Measurements from ENCODE around the gene CYP1B1.
"Not testable (repeated sequence)": the region's sequence is repeated elsewhere in the genome, so short reads cannot be mapped to it uniquely, and the experiment has no call there.

The CYP1B1 gene

DNA sequence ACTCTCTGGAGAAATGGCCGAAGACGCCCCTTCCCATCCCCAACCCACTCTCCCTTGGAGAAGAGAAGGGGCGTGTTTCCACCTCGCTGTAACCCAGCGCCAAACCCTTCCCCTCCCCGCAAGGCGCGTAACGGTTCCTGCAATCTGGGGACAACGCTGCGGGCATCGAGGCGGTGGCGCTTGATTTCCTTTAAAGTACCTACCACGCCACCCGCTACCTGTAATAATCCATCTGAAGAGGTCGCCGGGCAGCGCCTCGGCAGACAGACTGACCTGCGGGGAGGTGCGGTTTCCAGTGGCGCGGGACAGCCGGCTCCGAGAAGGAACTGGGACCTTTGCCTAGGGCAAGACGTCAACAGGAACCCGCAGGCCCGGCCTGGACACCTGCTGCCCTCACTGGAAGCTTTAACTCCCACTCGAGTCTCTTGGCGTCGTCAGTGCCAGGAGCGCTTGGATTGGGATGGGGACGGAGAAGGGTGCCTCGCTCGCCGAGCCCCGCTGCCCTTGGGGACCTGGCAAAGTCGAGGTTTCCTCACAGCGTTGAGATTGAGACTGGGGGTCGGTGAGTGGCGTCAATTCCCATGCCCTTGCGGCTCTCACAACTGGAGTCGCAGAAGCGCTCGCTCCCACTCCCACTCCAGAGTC, at the start of gene CYP1B1:
CYP1B1 (minus strand) TSS at position 645 of the 645 bp plus-strand sequence. CDS start 763 bp downstream, outside the sequence.
- DNase-seq (ENCODE audit: low spot score) = no peak

- no peak for DNase-seq (ENCODE audit: low spot score)
Measured at GRCh38 chr2:38125007-38125406, 49.1 kb upstream of the CYP1B1 start.

GRCh38 chr2:38123911-38124310, 48.0 kb upstream of the CYP1B1 start:
- DNase-seq (ENCODE audit: low spot score) = no peak

DNA sequence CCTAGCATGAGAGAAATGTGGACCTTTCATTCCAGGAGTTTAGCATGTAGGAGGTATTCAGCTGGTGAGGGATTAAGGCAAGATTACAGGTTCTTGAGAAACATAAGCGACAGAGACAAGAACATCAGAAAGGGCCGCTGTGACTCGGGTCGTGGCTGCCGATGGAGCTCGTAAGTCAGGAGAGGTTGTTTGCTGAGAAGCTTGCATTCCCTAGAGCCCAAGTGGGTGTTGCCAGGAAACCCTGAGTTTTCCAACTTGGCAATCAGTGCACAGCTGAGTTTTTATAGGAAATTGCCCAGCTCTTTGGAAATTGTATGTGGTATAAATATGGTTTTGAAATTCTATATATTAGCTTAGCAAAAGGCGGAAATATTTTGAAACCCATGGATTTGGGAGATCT, 46.4 kb upstream of the CYP1B1 start:
- DNase-seq (ENCODE audit: low spot score) = no peak

- DNase-seq (ENCODE audit: low spot score) = no peak
Measured at GRCh38 chr2:38121481-38121880, 45.5 kb upstream of the CYP1B1 start.

DNA sequence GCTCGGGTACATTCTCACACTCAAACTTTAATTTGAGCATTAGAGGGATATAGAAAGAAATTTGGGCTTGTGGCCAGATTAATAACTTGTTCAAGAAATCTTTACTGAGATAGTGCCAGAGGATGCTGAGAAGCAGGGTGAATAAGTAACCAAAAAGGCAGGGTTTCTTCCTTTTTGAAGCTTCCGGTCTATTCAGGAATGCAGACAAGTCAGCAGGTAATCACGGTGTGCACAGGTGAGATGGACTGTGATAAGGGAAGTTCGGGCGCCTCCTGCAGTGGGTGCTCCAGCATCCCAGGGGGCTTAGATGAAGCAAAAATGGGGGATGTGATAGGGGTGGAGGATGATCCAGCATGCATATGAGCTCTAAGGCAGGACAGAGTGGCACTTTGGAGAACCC, 44.9 kb upstream of the CYP1B1 start:
- DNase-seq (ENCODE audit: low spot score) = no peak

DNA sequence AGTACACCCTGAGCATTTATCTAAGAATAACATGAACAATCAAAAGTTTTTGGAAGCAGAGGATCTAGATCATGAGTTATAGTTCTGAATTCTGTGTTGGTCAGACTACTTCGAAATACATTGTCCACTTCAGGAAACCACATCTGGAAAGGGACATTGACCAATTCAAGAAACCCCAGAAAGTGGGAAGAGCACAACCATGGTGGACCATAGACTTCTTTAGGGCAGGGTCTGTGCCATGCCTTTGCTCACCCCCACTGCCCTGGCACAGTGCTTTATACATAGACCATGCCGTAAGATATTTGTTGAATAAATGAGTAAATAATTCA, 44.3 kb upstream of the CYP1B1 start:
- DNase-seq (ENCODE audit: low spot score) = no peak

- no peak for DNase-seq (ENCODE audit: low spot score)
Measured at GRCh38 chr2:38116762-38117161, 40.8 kb upstream of the CYP1B1 start.

GRCh38 chr2:38115216-38116032, 39.5 kb upstream of the CYP1B1 start:
- peak; percentile 79 for DNase-seq (ENCODE audit: low spot score)

- no peak for DNase-seq (ENCODE audit: low spot score)
Measured at GRCh38 chr2:38113981-38114708, 38.2 kb upstream of the CYP1B1 start.

DNA sequence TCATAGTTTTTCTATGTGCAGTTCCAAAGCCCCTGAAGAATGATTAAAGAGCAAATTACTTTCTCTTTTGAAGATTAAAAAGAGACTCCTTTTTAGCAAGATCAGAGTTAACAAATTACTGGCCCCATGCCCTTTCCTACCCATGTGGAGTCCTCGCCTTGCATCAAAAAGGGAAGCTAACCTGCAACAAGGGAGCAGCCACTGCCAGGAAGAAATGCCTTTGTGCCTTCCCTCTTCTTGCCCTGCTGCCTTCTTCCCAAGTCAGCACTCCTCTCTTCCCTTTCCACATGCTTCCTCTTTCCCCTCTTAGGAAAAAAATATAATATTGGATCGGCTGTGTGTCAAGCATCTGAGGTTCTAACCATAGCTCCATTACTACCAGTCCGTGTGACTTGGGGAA, 37.1 kb upstream of the CYP1B1 start:
- DNase-seq (ENCODE audit: low spot score) = no peak

GRCh38 chr2:38111350-38111749, 35.4 kb upstream of the CYP1B1 start:
- not testable (repeated sequence) for DNase-seq (ENCODE audit: low spot score)

DNA sequence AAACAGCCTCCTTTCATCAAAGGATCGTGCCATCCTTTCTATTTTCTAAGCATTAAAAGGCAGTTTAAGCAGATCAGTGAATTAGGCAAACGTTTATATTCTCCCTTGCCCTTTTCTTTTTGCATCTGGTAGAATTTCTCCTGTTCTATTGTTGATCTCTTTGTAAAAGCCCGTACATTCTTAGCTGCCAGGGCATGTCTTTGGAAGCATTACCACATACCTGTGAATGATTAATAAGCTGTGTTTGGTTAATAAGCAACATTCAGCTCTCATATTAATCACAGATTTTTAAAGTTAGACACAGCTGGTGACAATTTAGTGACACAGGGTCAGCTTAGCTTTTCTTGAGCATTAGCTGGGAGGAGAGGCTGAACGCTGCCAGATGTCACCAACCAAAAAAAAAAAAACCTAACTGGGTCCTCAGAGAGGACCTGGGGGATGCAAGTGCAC, 33.8 kb upstream of the CYP1B1 start:
- no peak for DNase-seq (ENCODE audit: low spot score)

DNA sequence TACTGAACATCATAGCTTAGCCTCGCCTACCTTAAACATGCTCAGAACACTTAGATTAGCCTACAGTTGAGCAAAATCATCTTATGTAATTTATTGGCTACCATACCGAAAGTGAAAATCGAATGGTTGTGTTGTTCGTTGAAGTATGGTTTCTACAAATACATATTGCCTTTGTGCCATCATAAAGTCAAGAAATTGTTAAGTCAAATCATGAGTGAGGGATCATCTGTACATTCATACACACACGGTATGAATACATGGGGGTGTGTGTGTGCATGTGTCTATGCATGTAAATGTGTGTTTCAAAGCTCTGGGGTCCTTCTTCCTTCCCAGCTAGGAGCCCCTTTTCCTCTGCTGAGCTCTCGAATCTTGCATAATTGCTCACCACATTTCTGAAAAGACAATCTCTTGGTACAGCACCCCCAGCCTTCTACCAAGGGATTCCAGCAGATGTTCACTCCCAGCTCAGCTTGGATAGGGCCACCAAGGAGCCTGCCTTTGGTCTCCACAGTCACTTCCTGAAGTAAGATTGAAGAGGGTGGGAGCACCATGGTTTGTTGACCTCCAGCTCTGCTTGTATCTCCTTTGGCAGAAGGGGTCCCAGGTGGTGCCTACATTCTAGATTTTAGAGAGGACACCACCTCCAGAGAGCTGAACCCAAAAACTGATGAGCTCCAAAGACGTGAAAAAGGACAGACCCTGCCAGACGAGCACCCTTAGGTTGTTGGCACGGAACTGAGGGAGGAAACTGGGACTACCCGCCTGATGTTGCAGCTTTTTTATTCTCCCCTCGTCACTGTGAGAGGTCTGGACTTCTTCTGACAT, 33.2 kb upstream of the CYP1B1 start:
- DNase-seq (ENCODE audit: low spot score) = no peak

- no peak for DNase-seq (ENCODE audit: low spot score)
Measured at GRCh38 chr2:38107738-38108410, 31.9 kb upstream of the CYP1B1 start.

- DNase-seq (ENCODE audit: low spot score) = no peak
Measured at GRCh38 chr2:38106405-38107094, 30.6 kb upstream of the CYP1B1 start.

- DNase-seq (ENCODE audit: low spot score) = no peak
Measured at GRCh38 chr2:38105922-38106321, 30.0 kb upstream of the CYP1B1 start.

DNA sequence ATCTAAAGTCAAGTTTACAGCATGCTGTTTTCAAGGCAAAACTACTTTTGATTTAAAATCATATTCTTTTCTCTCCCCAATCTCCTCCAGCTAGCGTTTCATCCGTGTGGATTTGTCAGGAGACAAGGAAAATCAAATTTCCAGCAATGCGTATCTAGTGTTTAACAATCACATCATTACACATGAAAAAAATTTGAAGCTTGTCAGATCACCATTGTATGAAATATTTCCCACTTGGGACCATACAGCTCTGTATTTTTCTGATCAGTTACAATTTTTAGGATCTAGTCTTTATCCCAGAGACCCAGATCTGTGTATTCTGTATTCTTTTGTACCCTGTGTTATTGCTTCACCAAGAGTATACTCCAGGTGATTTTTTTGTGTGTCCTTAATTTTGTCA, 28.6 kb upstream of the CYP1B1 start:
- DNase-seq (ENCODE audit: low spot score) = no peak

- no peak for DNase-seq (ENCODE audit: low spot score)
Measured at GRCh38 chr2:38100328-38100727, 24.4 kb upstream of the CYP1B1 start.

DNA sequence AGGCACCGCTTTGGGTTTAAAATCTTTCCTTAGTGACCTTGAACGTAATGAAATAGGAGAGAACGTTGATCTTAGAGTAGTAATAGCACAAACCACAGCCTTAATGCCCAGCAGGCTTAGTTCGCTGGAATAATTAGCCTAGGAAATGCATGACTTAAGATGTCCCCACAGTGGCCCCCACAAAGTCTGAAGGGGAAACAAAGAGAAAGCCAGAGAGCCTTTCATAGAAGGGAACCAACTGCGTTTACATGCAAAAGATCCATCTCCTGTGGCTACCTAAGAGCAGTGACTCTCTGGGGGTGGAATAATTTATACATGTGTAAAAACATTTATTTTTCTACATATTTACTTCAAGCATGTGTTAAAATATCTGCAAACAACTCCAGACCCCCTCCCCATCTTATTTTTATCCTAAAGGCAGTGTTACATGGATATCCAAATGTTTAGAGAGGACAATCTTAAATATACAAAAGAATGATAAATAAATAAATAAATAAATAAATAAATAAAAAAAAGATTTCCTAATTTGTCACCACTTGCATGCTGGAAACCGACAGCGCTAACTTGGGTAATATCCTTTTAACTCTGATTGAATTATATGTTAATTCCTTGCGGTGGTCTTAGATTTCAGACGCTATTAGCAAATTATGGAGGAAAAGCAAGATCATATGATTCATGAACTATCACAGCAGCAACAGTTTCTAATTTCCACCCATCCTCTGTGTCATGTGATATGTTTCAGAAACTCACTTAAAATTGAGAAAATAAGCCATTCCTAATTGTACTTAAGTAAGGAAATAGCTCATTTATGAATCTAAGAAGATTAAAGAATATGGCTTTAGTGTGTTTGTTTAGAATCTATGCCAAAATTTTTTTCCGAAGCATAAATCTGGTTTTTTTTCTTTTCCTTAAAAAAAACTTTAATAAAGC, 23.4 kb upstream of the CYP1B1 start:
- DNase-seq (ENCODE audit: low spot score) = no peak
